GM21423 (cell line): ENCODE results near the gene MAN2A1.
A peak's percentile ranks its signal among the peaks of the same experiment; 100 is the strongest.

Experiments
- ATAC-seq: cut with Tn5 transposase; IDR thresholded peaks from one replicate; pipeline ENCODE4 v1.9.1; 2021; ENCODE audit warnings: mild to moderate bottlenecking, moderate library complexity; ENCODE audit not compliant: unreplicated experiment

MAN2A1 gene

DNA sequence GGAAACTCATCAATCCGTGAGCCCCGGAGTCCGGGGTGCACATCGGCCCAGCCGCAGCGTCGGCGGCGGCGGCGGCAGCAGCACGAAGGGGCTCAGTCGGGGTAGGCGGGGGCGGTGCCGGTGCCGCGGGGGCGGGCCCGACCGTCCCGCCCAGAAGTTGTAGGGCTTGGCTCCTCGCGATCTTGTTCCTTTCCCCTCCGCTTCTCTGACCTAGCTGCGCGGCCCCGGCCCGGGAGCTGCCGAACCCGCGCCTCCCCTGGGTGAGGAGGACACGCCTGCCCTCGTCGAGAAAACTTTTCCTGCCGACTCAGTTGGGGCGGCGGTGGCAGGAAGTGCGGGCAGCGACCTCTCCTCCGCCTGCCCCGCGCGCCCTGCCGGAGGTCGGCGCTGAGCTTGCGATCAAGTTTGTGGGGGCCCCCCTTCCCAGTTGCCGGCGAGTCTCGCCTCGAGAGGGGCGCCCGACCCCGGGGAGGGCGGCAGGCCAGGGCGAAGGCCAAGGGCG, at the start of gene MAN2A1:
Gene MAN2A1, plus strand, starts transcription at position 188 of the 502 bp plus-strand sequence. CDS start 491 bp downstream, outside the sequence.
- peak; percentile 46 for ATAC-seq

DNA sequence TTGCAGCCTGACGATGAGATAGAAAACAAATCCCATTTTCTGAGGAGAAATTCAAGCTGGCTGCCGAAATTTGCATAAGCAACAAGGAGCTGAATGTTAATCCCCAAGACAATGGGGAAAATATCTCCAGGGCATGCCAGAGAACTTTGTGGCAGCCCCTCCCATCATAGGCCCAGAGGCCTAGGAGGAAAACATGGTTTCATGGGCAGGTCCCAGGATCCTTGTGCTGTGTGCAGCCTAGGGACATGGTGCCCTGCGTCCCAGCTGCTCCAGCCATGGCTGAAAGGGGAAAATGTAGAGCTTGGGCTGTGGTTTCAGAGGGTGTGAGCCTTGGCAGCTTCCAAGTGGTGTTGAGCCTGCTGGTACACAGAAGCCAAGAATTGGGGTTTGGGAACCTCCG, 48.8 kb upstream of the MAN2A1 start:
- no peak for ATAC-seq

DNA sequence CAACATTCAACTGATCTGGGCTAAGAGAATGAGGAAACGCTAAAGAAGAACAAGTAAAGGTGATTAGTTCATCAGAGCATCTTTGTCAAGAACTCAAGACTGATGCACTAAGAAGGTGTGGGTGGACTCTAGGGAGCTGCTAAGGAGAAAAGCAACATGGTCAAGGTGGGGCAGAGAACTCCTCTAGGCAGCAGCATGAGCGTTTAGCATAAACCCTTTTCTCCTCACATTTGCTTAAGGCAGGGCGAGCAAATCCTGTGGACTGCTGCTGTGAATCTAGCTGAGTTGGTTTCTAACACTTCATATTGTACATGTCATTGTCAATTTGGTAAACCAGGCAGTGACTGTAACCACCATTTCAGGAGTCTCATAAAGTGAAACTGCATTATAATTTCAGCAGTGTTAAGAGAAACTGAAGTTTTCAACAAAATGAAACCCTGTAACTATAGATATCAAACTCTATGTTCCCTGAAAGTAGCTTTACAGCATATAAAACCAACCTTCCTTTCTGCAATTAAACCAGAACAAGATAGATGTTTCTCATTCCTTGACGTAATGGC, 45.9 kb upstream of the MAN2A1 start:
- ATAC-seq: no peak

DNA sequence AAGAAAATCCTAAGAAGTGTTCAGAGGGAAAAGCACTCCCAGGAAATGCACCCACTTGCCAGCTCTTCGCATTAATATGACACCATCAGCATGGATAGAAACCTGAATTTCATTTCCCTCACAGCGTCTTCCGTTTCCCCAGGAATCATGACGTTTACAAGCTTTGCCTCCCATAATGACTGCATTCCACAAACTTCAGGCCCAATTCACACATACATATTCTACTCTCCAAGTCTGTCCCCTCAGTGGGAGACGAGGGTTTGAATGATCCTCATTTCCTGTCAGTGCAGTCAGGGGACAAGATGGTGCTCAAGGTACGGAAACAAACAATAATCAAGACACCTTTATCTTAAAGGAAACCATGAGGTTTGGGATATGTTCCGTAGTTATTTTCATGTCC, 44.9 kb upstream of the MAN2A1 start:
- ATAC-seq: no peak

DNA sequence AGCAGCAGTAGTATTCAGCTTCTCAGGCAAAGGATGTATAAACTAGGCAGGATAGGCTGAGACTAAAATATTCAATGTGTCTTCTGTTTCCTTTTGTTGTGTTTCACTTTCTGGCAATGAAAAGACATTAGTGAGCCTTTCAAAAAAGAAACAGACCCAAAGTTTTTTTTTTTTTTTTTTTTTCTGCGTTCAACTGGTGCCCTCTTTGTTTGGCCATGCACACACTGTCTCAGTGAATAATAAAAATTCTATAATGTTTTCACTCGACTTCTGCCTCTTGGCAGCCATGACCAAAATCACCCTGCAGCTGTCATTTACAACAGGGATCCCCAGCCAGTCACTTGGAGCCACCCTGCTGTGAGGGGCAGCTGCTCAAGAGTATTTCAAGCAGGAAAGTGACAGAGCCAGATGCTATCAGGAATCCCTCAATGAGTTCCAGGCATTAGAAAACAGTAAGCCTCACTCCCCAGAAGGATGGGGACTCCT, 44.0 kb upstream of the MAN2A1 start:
- ATAC-seq: no peak

DNA sequence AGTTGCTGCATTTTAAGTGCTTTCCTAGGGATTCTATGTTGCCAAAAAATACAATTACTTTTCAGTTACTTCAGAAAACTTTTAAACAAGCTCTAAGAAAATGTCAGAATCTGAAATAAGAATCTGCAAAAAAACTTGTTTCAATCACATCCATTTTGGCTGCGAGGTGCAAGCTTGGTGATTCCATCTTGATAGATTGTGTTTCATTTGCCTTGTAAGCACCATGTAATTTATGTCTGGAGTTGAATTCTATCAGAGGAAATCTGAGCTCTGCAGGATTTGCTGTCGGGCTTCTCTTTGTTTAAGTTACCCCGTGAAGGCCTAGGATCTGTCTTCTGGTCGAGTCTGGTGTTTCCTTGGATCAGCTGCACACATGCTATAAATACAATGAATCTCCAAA, 40.4 kb upstream of the MAN2A1 start:
- no peak for ATAC-seq

DNA sequence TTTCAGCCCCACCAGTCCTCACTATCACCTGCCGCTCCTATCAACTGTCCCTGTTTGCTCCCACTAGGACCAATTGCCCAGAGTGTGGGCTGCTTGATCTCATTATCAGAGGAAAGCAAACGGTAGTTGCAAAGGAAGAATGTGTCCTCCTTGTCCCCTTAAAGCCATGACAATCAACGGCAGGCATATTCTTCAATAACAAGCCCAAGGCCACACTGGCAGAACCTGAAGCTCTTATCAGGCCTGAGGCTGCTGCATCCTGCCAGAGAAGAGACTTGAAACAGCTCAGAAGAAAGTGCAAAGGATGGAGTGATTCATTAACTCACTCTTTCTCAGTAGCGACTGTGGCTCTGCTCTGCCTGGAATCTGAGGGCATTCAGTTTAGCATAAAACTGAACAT, 39.2 kb upstream of the MAN2A1 start:
- no peak for ATAC-seq

DNA sequence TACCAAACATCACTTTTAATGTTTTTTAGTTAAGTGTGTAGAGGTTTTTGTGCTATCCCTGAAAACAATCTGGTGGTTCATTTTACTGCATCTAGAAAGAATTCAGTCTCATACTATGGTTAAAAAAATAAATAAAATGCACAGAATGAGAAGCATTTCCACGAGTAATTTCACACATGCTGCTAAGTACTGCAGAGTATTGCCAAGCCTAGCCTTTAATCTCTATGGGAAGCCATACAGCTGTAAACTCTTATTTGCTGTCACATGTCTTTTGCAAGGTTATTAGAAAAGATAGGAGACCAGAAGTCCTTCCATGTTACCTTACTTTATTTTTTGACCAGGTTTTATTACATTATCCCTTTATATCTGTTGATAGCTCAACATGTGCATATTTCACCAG, 37.6 kb upstream of the MAN2A1 start:
- no peak for ATAC-seq

DNA sequence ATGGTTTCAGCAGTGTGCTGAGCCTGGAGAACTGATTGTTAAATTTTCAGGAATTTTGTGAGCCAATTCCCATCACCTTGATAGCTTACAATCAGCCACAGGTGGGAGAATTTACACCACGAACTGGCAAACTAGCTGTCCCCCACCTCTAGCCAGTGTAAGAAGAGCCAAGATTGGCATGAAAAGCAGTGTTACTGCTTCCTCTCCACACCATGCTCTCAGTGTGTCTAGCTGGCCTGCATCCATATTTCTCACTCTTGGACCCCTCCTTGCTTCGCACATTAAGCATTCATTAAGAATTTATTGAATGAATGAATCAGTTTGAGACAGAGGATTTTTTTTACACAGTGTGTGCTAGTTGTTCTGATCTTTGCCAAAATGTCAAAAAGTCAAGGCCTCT, 36.7 kb upstream of the MAN2A1 start:
- no peak for ATAC-seq

DNA sequence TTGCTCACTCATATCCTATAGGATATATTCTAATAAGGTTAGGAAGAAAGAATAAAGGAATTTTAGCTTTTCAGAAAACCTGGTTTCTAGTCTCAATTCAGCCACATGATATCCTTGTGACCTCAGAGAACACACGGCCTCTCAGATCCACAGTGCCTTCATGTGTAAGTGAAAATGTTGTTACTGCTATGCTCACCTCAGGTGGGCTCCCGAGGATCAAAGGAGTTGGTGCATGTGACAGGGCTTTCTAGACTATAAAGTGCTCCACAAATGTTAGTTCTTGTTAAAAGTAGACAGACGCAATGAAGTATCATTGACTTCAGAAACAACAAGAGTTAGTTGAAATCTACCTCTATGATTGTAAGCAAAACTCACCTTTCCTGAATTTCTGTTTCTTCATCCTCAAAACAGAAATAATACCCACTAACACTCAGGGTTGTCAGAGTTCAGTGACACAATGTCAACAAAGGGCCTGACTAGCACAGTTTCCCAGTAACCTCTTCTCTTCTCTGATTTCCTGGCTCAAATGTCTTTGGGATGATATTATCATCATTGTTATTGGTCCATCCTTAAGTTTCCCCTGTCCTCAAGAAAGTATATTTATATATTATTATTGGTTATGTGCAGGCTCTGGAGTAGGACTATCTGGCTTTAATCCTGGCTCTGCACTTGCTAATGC, 36.0 kb upstream of the MAN2A1 start:
- no peak for ATAC-seq

DNA sequence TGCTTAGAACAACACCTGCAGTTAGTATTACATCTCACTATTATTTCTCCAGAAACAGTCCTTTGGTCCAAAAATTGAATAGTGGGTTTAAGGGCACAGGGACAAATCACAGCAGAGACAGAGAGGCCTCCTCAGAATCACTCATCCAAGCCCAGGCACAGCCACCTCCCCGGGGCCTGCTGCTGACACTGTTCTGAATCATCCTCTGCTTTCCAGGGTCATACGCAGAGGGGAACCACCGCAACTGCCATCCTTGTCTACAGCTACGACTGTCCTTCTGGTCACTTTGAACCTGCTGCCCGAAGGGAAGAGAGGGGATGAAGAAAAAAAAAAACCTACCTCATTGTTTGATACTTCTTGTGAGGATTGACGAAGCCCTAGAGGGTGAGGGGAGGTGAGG, 35.3 kb upstream of the MAN2A1 start:
- no peak for ATAC-seq

DNA sequence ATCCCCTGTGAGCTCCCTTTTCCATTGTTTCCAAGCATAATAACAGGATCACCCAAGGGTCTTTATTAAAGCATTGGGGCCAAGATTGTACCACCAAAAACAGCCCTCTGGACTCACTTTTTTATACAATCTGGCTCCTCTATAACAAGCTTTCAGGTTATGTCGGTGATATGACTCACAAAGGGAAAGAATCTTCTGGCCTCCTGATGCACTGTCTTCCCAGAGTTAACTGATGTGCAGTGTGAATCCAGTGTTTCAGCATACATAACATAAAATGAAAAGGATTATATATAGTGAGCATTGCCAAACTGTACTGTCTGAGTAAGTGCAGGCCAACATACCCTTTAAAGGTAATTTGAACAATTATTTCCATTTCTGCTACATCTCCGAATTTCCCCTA, 33.9 kb upstream of the MAN2A1 start:
- no peak for ATAC-seq

DNA sequence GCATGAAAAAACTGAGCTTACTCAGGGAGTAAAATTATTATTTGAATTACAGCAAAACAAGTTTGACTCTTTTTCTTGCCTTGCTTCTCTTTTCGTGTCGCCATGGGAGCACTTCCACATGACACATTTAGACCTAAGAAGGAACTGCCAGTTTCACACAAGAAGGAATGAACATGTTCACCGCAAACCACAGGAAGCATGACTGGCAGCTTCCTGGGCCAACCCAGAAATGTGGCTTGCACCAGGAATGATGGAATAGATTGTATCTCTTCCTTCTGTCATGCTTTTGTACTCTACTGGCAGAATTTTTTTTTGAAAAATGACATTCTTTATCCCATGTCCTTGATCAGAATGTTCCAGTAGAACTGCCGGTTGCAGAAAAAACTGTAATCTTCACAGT, 32.9 kb upstream of the MAN2A1 start:
- ATAC-seq: peak; percentile 79

DNA sequence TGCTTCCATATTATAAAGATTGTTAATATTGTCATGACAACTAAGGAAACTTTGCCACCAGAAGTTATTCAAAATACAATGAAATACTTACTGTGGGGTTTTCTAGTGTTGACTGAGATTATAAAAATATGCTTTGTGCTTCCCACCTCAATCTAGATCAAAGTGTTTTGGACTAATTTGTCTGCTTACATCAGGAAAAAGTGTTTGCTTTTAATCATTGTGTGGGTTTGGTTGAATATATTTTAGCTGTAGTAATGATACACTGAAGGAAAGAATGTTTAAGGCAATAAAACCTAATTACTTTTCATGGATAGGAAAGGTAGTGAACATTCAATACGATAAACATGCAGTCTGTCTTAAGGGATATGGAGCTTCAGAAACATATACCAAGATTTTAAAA, 29.8 kb upstream of the MAN2A1 start:
- no peak for ATAC-seq

DNA sequence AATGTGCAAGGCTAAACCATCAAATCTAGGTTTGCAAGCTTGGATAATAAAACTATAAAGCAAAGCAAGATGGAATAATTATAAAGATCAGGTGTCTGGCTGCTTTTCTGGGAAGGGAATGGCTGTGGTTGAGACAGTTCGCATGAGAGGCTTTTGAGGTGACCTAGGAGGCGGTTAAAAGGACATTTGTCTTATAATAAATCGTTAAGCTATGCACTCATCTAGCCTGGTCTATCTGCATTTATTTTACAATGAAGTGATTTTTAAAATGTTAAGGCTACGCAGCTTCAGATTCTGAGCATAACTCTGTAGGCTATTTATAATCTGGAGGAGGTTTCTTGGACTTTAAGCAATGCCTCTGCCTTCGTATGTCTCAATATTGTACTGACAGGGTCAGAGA, 29.4 kb upstream of the MAN2A1 start:
- no peak for ATAC-seq

DNA sequence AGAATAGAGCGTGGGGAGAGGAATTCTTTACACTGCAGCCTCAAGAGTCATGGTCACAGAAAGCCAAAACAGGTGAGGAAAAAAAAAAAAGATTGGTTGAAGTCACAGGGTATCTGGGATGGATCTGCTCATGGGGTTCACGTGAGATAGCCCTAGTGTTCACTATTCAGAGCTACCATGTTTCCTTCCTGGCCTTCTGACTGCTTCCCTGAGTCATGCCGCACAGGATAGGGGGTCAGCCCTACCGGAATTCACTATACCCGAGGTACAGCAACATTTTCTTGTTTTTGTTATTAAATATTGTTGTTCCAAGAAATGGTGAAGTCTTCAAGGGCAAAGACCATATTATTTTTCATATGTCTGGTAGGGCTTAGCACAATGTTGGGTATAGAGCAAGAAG, 21.5 kb upstream of the MAN2A1 start:
- no peak for ATAC-seq

DNA sequence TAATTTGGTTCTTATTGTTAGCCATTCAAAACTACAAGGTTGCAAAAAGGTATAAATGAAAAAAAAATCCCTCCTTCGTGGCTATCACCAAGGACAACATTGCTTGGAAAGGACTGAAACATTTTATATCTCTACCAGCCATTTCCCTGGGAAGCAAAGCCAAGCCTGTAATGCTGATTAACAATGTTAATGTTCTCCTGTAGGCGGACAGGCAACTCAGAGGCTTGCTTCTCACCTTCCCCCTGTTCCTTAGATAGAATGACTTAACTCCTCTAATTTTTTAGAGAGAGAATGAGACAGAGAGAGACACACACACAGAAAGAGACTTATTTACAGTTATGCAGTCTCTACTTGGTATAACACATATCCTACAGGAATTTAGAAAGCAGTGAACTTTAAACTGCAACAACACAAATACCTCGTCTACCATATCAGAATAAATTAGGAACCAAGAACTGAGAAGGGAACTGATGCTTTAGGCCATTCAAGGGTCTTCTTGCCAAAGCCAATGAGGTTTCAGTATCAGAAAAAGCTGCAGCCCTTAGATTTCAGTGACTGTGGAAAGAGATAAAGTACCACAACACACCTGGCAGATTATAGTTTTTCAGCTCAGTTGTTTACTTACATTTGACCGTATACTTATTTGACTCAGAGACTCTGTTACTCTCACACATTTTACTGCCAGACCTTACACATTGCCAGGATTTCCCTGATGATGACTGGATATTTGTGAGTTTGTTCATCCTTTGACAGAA, 20.9 kb upstream of the MAN2A1 start:
- ATAC-seq: no peak

DNA sequence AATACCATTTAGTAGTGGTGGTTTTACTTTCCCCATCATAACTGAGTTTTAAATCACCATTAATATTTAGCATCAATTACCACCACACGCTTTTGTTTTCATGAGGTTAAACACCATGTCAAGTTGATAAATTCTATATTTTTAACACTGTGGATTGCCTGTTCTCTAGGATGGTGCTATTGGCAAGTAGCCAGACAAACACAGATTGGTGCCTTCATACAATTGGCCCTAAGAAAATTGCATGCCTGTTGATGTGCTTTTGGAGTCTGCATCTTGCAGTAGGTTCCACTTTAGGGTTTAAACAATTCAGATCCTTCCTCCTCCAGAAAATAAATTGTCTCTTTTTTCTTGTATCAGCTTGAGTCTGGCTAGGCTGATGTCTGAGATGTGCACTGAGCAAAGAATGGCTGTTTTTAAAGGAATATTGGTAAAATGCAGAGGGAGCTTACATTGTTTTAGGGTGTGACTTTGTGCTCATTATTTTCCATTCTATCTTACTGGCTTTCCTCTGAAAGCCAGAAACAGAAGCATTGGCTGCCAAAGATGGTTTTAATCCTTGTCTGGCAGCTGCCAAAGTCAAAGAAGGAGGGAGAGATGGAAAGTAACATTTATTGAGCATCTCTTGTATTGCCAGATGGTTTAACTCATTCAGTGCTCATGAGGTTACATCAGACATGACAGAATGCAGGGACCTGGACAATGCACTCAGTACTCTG, 19.6 kb upstream of the MAN2A1 start:
- no peak for ATAC-seq

DNA sequence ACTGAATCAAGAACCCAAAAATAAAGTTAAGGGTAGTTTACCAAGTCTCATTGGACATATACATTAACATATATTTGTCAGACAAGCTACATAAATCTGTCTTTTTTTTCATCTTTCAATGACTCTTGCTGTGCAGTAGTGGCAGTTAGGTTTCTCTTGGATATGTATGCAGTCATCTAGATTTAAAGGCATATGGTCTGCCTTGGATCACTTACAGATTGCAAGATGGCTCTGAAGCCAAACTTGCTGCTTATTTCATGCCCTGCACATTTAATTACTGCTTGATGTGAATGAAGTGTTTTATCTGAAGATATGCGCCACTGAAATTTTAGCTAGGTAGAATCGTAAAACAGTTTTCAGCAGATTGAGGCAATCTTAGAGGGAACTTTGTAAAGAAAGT, 18.6 kb upstream of the MAN2A1 start:
- ATAC-seq: no peak

DNA sequence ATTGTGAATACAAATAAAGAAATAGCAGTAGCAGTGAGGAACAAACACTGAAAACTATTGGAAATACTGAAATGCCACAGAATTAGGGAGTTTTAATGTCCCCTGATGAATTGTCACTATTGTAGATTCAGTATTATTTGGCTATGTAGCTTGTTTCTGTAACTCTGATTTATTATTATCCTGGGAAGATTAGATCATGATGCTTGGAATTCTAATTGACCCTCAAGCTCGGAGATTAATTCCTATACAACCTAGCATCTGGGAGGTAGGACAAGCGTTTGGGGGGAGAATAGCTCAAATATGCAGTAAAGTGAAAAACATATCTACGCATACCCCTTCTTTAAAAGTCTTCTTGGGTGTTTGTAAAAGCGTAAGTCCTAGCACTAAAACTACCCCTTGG, 15.1 kb upstream of the MAN2A1 start:
- no peak for ATAC-seq

DNA sequence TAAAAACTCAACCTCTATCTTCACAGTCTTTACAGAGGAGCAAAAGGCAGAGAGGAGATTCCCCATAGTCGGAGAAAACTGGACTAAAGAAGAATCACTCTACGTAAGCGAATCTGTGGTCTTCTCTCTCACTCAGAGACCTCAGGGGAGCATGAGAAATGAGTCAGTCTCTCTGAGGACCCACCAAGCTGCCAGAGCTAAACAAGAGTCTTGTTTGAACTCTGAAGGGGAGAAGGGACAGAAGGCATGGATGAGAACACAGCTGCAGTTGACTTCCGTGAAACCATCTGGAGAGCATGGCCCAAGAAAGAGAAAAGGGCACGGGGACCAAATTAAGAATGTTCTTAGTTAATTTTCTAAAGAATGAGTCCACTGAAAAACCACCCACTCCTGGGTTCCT, 12.8 kb upstream of the MAN2A1 start:
- ATAC-seq: no peak
